GM12875 (cell line): Measurements from ENCODE around the gene PTP4A2.

Experiments
- H3K4me3 ChIP-seq: one replicate; pipeline ENCODE4 v1.5.1; 2011; ENCODE audit warnings: low read depth, low read length, control low read depth
- TF ChIP-seq, protein P1 (sequence below): IDR thresholded peaks from 2 replicates; pipeline ENCODE4 v1.5.1; 2011; ENCODE audit warnings: low read depth, mild to moderate bottlenecking, control low read depth, inconsistent platforms, low read length, moderate library complexity, borderline replicate concordance; ENCODE audit not compliant: insufficient read depth

Gene PTP4A2

GRCh38 chr1:31930836-31931592 is 7.2 kb downstream of the PTP4A2 start:
- TF ChIP-seq, protein P1, sequence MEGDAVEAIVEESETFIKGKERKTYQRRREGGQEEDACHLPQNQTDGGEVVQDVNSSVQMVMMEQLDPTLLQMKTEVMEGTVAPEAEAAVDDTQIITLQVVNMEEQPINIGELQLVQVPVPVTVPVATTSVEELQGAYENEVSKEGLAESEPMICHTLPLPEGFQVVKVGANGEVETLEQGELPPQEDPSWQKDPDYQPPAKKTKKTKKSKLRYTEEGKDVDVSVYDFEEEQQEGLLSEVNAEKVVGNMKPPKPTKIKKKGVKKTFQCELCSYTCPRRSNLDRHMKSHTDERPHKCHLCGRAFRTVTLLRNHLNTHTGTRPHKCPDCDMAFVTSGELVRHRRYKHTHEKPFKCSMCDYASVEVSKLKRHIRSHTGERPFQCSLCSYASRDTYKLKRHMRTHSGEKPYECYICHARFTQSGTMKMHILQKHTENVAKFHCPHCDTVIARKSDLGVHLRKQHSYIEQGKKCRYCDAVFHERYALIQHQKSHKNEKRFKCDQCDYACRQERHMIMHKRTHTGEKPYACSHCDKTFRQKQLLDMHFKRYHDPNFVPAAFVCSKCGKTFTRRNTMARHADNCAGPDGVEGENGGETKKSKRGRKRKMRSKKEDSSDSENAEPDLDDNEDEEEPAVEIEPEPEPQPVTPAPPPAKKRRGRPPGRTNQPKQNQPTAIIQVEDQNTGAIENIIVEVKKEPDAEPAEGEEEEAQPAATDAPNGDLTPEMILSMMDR, result no peak
- H3K4me3 ChIP-seq, result peak overlapping the region; percentile 26

DNA sequence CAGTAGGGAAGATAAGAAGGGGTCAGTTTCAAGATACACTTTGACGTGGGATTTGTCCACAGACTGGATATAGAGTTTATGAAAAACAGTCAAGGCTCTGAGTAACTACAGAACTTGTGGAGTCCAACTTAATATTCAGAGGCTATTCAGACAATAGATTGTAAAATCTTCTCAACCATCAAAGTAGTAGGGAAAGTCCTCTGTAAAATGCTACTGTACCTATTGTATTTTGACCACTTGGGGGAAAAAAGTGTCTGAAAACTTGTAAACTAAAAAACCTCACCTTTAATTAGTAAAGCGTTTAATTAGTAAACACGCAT is 10.5 kb downstream of the PTP4A2 start:
- TF ChIP-seq, protein P1, result no peak
- no peak overlapping the region for H3K4me3 ChIP-seq

- no peak overlapping the region for H3K4me3 ChIP-seq
- TF ChIP-seq, protein P1, result no peak
These were observed 11.1 kb downstream of the PTP4A2 start for GRCh38 chr1:31926853-31927660.

GRCh38 chr1:31926252-31926651 is 11.9 kb downstream of the PTP4A2 start:
- H3K4me3 ChIP-seq, result no peak overlapping the region

GRCh38 chr1:31925824-31926223 is 12.3 kb downstream of the PTP4A2 start:
- peak overlapping the region; percentile 16 for H3K4me3 ChIP-seq

More at GRCh38 chr1:31926252-31926651, 11.9 kb downstream of the PTP4A2 start:
- TF ChIP-seq, protein P1, result no peak

GRCh38 chr1:31924839-31925238 is 13.3 kb downstream of the PTP4A2 start:
- no peak overlapping the region for H3K4me3 ChIP-seq

DNA sequence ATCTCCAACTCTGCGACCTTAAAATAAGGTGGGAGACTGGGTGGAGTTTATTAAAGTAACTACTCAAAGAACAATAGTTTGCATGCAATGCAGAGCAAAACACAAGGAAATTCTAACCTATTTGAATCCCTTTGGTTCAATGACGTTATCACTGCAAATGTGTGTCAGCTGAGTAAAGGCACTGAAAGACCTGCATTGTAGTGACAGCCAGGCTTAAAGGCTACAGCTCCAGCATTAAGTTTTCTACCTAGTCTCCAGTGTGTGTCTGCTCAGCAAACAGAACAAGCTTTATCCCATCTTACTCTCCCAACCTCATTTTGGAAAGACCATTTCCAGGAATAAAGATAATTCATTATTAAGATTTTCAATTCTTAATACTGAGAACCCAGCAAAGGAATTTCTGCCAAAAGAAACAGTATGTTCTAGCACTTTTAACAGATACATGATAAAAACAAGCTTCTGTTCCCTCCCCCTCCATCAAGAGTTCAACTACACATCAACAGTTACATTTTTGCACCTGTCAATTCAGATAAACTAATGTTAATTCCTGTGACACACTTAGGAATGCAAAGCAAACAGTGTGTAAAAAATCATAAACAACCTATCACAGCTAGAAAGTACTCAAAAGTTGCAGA is 14.2 kb downstream of the PTP4A2 start:
- no peak overlapping the region for H3K4me3 ChIP-seq
- TF ChIP-seq, protein P1, result no peak

More at GRCh38 chr1:31924839-31925238, 13.3 kb downstream of the PTP4A2 start:
- TF ChIP-seq, protein P1, result no peak
